ENCODE results near the gene TOGARAM2.
A peak's percentile ranks its signal among the peaks of the same experiment; 100 is the strongest.

The TOGARAM2 gene

GRCh38 chr2:28981016-28981441 lies at the start of gene TOGARAM2:
TOGARAM2 (plus strand) TSS chr2:28981298; CDS start chr2:28994835, 13,537 bp downstream.
- DNase-seq = no peak

- DNase-seq = no peak
These were observed 46.3 kb upstream of the TOGARAM2 start for GRCh38 chr2:28934769-28935168.

GRCh38 chr2:28941008-28941407 lies 40.1 kb upstream of the TOGARAM2 start:
- no peak for DNase-seq

DNA sequence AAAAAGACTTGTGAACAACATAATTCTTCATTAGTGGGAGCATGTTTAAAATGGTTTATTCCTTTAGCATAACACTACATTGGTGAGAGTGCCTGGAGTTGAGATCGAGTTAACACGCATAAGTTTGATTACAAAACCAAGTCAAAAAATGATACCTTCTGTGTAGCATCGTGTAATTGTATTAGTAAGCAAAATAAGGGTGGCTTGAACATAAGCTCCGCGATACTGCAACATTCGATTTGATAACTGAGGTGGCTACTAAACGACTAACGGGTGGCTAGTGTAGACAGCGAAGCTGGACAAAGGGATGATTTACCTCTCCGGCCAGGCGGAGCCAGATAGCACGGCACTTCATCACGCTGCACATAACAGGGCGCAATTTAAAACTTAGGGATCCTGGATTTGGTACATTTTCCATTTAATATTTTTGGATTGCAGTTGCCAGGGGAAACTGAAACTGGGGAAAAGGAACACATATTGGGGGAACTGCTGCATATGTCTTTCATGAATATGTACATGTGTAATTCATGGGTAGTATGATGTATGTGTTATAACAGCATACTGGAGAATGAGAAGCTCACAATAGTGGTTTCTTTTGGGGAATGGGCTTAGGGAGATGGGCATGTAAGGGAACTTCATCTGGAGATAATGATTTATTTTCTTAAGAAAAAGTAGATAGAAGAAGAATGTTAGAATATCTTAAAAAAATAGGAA lies 36.4 kb upstream of the TOGARAM2 start:
- DNase-seq = no peak

DNA sequence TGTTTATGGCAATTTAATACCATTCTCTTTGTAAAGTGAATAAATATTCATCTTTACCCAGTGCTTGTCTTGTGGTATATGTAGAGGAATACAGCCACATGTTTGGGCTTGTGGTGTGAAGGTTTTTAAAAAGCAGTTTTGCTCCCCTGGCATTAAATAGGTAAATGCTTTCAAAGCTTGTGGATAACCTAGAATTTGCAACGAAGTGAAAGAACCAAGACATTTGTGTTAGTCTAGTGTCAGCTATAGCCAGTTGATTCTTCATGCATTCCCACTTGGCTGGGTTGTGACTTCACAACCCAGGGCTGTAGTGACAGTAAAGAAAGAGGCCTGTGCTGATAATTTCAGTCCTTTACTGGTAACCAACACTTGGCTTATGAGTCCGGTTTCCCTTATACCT lies 32.9 kb upstream of the TOGARAM2 start:
- DNase-seq = no peak

- no peak for DNase-seq
These were observed 31.9 kb upstream of the TOGARAM2 start for GRCh38 chr2:28949190-28949589.

- DNase-seq = no peak
These were observed 31.3 kb upstream of the TOGARAM2 start for GRCh38 chr2:28949617-28950305.

GRCh38 chr2:28950941-28951630 lies 30.0 kb upstream of the TOGARAM2 start:
- no peak for DNase-seq

DNA sequence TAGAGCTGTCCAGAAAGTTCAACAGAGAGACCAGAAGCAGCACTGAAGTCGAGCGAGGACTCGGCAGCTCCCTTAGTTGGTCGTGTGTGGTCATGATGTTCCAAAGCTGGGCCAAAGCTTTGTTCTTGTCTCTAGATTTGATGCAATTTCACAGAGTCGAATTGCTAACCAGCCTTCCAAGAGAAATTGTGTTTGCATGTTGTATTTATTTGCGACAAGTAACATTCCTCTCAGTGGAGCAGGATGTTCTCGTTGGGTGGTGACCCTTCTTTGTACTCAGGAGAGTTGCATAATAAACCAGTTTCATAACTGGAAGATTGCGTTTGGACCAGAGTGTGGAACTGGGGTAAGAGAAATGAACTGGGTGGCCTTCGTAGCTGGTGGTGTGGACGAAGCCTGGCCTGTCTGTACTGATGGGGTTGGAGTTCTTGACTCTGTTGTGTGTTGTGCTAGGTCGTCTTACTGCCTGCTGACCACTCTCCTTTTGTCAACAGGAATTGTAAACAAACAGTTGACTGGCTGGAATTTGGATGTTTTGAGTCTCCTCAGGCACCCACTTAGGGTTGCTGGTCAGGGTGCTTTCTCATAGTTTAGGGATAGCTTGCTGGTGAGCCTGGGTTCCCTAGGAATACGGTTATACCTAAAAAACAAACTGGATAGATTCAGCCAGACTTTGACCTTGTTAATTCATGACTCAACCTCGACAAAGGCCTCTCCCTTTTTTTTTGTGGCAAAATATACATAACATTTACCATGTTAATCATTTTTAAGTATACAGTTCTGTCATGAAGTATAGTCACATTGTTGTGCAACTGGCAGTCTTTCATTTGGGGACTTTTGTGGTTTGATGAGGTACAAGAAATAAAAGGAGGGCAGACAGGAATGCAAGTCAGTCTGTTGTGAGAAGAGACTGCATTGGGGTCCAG lies 28.9 kb upstream of the TOGARAM2 start:
- DNase-seq = no peak

DNA sequence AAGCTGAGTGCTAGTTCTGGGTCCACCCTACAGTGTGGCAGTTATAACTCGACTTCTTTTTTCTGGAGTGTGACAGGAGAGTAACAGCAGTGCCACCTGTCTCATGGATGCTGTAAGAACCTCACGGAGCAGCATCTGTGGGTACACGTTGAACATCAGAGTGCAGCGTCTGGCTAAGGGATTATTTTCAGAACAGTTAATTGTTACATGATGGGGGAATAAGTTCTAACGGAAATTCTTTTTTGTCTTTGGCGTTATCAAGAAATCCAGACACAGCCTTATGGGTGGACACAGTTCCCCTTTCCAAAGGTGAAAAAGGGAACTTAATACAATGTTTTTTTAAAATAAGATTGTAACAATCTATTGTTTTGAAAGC lies 28.3 kb upstream of the TOGARAM2 start:
- DNase-seq = no peak

DNA sequence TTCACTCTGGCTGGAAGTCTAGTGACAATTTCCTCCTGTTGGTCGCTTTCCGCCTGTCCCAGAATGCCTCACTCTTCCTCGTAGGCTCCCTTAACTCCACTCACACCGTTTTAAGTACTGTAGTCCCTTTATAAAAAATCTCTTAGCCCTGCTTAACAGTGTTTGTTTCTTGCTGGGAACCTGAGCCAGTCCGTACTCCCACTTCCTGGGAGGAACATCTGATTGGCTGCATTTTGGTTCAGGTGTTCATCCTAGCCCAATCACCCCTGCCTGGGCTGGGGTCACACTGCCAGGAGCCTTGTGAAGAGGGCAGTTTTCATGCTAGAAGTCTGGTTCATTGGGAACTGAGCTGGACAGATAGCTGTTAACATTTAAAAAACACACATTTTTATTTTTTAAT lies 25.6 kb upstream of the TOGARAM2 start:
- no peak for DNase-seq

DNA sequence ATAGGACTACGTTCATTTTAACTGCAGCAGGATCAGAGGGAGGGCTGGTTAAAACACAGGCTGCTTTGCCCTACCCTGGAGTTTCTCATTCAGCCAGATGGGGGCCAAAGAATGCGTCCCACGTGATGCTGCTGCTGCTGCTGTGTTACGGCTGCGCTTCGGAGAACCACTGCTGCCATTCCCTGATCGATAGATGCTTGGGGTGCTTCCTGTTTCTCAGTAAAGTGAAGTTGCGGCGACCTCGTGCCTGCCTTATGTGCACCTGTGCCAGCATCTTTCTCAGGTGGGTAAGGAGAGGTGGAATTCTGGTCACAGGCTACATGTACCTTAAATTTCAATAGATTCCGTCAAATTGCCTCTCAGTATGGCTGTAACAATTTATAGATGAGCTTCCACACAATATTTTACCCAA lies 24.7 kb upstream of the TOGARAM2 start:
- peak; percentile 29 for DNase-seq

DNA sequence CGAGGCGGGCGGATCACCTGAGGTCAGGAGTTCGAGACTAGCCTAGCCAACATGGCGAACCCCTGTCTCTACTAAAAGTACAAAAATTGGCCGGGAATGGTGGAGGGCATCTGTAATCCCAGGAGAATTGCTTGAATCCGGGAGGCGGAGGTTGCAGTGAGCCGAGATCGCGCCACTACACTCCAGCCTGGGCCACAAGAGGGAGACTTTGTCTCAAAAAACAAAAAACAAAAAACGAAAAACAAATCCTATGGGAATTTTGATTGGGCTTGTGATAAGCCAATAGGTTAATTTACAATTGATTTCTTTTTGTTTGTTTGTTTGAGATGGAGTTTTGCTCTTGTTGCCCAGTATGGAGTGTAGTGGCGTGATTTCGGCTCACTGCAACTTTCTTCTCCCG lies 24.2 kb upstream of the TOGARAM2 start:
- DNase-seq = no peak

GRCh38 chr2:28958689-28959088 lies 22.4 kb upstream of the TOGARAM2 start:
- DNase-seq = peak; percentile 64

GRCh38 chr2:28960401-28960800 lies 20.7 kb upstream of the TOGARAM2 start:
- DNase-seq = no peak

GRCh38 chr2:28962505-28962904 lies 18.6 kb upstream of the TOGARAM2 start:
- no peak for DNase-seq

DNA sequence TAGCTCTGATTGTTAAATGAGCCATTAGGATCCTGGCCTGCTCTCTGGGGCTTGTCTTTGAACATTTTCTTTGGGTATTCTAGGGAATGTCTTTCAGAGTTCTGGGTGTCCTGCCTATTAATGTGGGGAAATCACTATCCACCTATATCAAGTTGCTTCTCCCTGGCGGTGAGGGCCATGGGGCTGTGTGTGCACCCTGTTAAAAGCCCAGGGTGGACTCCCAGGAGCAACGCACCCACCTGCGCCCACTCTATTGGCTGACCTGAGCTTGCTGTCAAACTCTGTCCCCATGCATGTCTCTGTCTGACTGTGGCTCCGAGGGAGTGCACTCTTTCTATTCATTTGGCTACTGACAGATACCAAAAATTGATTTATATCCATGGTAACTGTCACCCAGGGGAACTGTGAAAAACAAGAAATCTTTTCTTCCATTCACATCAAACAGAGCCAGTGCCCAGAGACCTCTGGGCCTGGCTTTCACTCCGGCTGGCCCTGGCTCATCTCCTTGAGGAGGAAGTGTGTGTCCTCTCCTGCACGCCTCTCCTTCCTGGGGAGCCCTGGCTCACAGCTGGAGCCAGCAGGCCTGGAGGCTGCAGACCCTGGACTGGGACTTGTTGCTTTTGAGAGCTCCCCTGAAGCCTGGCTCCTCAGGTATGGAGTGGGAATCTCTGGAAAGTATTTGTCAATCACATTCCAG lies 10.5 kb upstream of the TOGARAM2 start:
- DNase-seq = no peak

- DNase-seq = no peak
These were observed 8.2 kb upstream of the TOGARAM2 start for GRCh38 chr2:28972778-28973335.

DNA sequence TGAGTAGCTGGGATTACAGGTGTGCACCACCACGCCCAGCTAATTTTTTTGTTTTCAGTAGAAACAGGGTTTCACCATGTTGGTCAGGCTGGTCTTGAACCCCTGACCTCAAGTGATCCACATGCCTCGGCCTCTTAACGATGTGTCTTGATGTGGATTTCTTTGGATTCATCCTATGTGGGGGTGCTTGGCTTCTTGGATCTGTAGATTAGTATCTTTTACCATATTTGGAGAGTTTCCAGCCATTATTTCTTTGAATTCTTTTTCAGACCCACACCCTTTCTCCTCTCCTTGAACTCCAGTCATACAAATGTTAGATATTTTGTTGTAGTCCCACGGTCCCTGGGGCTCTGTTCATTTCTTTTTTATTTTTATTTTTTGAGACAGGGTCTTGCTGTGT lies 6.8 kb upstream of the TOGARAM2 start:
- DNase-seq = no peak

DNA sequence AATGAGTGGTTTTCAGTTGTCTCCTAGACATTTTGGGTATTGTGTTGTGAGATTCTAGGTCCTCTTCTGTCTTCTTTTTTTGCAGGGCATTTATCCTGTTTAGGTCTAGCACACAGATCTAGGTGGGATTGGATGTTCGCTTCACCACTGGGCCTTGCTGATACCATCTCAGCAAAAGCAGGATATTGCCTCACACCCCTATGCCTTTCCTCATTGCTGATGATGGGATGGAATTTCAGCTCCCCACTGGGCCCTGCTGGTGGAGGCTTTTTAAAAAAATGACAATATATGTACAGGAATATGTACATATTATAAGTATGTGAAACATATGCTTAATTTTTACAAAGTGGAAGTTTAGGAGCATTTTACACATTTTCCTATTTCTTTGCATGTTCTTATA lies 5.4 kb upstream of the TOGARAM2 start:
- DNase-seq = no peak

GRCh38 chr2:28976584-28976983 lies 4.5 kb upstream of the TOGARAM2 start:
- no peak for DNase-seq

Measured in activated CD4-positive, alpha-beta T cell treated with anti-CD3 and anti-CD28 coated beads, Interleukin-10, Interleukin-2, amounts not matched to agents 100 ng/mL and 50 ng/mL, durations not matched to agents 16 hours and 8 hours (primary cell).